Dermis blood vessel endothelial cell (primary cell): ENCODE measurements around the gene CD80. TPM values are rescaled to one million over a fixed set of nuclear protein-coding genes. Genes with fewer than 3 reads are reported as not detected.

Experiments
- DNase-seq: peaks from one replicate; pipeline ENCODE4 v3.0.0; 2010
- total RNA-seq: library from RNA; depleted of rRNA; stranded (reverse); fragments of >200 nt; gene quantifications from 2 replicates; pipeline ENCODE4 v1.2.3, GENCODE V29; 2014

The CD80 gene
- total RNA-seq, 1 donor from 2014 or later: 0.17 TPM

GRCh38 chr3:119492128-119492527 is 67.3 kb downstream of the CD80 start:
- no peak for DNase-seq

- DNase-seq: peak; percentile 14
Observed at GRCh38 chr3:119490153-119490552, 69.3 kb downstream of the CD80 start.

- no peak for DNase-seq
Observed at GRCh38 chr3:119485563-119485962, 73.9 kb downstream of the CD80 start.

- DNase-seq: no peak
Observed at GRCh38 chr3:119483101-119483500, 76.3 kb downstream of the CD80 start.

- DNase-seq: no peak
Observed at GRCh38 chr3:119481079-119481478, 78.3 kb downstream of the CD80 start.

Other genes with a start within 250 kb of the CD80 start
- gene TMEM39A, start 96.0 kb downstream of the CD80 start, total RNA-seq: 29.8 and 41.4 TPM in 2 replicates
- 20.2 and 27.9 TPM in 2 replicates for gene POGLUT1, start 90.7 kb downstream of the CD80 start, total RNA-seq
- gene TIMMDC1, start 61.1 kb downstream of the CD80 start, total RNA-seq: 35.3 and 38.8 TPM in 2 replicates
- gene ADPRH, start 19.9 kb upstream of the CD80 start, total RNA-seq: 11.9 and 15.3 TPM in 2 replicates
- 2.4 and 14.8 TPM in 2 replicates for gene PLA1A, start 38.3 kb upstream of the CD80 start, total RNA-seq
- 0.33 and 1.7 TPM in 2 replicates for gene POPDC2, start 101.0 kb upstream of the CD80 start, total RNA-seq
- 18.9 TPM in 2 replicates for gene COX17, start 117.8 kb upstream of the CD80 start, total RNA-seq
- 0.14 and 0.34 TPM in 2 replicates for gene CFAP91, start 143.4 kb upstream of the CD80 start, total RNA-seq
- gene NR1I2, start 222.5 kb upstream of the CD80 start, total RNA-seq: under 0.01 TPM in 1 of 2 replicates, not detected in the other